Renal cortical epithelial cell (primary cell): ENCODE results near the gene APLP2. TPM values are rescaled to one million over a fixed set of nuclear protein-coding genes. Genes with fewer than 3 reads are reported as not detected.
A peak's percentile ranks its signal among the peaks of the same experiment; 100 is the strongest.
"Not testable (repeated sequence)": the region's sequence is repeated elsewhere in the genome, so short reads cannot be mapped to it uniquely, and the experiment has no call there.

ENCODE experiments used
- DNase-seq: peaks from one replicate; pipeline ENCODE4 v3.0.0-alpha.2; 2011; ENCODE audit warnings: low read depth
- total RNA-seq: library from RNA; depleted of rRNA; stranded (reverse); fragments of >200 nt; gene quantifications from 2 replicates; pipeline ENCODE4 v1.2.3, GENCODE V29; 2014

The APLP2 gene
- total RNA-seq, 1 donor from 2014 or later = 1,085 TPM

DNA sequence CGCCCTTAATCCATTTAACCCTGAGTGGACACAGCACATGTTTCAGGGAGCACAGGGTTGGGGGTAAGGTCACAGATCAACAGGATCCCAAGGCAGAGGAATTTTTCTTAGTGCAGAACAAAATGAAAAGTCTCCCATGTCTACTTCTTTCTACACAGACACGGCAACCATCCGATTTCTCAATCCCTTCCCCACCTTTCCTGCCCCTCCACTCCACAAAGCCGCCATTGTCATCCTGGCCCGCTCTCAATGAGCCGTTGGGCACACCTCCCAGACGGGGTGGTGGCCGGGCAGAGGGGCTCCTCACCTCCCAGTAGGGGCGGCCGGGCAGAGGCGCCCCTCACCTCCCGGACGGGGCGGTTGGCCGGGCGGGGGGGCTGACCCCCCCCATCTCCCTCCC, 20.8 kb downstream of the APLP2 start:
- DNase-seq = not testable (repeated sequence)

DNA sequence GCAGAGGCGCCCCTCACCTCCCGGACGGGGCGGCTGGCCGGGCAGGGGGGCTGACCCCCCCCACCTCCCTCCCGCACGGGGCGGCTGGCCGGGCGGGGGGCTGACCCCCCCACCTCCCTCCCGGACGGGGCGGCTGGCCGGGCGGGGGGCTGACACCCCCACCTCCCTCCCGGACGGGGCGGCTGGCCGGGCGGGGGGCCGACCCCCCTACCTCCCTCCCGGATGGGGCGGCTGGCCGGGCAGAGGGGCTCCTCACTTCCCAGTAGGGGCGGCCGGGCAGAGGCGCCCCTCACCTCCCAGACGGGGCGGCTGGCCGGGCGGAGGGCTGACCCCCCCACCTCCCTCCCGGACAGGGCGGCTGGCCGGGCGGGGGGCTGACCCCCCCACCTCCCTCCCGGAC, 21.5 kb downstream of the APLP2 start:
- not testable (repeated sequence) for DNase-seq

DNA sequence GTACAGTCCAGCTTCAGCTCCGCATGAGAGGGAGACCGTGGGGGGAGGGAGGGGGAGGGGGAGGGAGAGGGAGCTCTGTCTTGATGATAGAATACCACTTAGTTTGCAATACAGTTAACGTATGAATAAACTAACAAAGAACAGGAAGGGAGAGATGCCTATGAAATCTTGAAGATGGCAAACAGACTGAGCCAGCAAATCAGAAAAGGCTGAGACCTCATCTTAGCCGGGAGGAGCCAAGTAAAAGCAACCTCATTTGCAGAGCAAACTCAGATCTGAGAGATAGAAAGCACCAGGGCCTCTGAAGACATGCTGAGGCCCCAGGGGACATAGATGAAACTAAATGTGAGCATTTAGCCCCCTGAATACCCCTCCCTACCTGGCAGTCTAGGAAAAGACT, 23.0 kb downstream of the APLP2 start:
- no peak for DNase-seq

DNA sequence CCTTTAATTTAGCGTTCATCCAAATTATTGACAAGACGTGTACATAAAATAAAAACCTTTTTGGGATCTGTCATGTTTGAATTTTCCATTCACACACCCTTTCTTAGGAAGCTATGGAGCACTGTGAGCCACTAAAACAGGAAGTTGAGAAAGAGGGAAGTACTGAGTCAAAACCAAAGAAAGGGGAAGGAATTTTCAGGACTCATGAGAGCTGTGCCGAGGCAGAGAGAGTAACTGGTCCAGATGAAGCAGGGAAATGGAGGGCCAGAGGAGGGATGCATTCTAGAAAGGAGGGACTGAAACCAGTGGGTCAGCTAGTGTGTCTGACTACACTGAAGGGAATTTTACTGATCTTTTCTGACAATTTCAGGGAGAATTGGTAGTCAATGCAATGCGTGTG, 24.9 kb downstream of the APLP2 start:
- no peak for DNase-seq

DNA sequence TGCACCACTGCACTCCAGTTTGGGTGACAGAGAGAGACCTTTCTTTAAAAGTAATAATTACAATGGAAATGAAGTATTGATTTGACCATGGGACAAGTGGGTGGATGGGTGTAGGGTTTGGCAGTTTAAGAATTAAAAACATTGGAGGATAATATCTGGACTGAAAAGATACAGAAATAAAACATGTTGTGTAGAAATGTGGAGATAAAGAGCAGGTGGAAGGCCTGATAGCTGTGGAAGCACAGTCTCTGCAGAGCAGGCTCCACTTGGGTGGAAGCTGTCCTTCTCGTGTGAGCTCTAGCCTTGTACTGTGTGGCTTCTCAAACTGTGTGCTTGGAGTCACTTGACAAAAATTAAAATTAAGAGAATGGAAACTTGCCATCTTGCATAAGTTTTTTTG, 25.6 kb downstream of the APLP2 start:
- no peak for DNase-seq

DNA sequence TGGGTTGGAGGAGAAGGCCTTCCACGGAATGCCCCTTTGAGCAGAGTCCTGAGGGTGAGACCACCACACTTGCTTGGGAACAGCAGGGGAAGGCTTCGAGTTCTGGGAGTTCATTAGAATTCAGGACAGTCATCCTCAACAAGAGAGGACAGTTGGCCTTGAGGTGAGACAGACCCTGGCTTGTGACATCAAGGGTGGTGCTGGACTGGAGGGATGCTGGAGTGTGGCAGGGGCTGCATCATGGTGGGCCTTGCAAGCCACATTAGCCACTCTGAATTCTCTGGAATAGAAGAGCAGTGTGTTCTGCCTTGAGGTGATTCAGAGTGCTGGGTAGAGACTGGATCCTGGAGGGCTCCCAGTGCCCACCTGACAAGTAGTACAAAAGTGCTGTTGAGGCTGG, 26.3 kb downstream of the APLP2 start:
- no peak for DNase-seq

DNA sequence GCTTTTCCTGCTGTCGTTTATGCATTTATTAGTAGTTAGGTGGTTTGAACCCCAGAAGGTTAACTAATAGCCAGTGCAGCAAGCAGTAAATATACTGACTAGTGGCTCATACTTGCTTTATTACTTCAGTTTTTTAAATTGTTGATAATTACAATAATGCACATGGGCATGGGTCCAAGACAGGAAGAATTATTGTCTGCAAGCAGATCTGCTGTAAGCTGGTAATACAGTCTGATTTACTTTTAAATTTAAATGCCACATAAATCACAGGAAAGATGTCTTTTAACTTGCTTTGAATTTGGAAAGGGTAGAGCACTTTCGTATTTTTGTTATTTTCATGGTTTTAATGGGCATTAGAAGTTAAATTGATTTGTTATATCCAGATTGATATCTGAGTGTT, 27.1 kb downstream of the APLP2 start:
- no peak for DNase-seq

DNA sequence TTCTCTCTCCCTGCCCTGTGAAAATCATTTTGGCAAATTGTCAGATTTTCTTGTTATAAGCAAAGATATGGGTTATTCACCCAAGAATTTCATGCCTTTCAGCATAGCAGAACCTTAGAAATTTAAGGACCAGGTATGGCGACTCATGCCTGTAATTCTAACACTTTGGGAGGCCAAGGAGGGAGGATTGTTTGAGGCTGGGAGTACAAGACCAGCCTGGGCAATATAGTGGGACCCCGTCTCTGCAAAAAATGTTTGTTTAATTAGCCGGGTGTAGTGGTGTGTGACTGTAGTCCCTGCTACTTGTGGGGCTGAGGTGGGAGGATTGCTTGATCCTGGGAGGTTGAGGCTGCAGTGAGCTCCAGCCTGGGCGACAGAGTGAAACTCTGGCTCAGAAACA, 27.6 kb downstream of the APLP2 start:
- DNase-seq = no peak

DNA sequence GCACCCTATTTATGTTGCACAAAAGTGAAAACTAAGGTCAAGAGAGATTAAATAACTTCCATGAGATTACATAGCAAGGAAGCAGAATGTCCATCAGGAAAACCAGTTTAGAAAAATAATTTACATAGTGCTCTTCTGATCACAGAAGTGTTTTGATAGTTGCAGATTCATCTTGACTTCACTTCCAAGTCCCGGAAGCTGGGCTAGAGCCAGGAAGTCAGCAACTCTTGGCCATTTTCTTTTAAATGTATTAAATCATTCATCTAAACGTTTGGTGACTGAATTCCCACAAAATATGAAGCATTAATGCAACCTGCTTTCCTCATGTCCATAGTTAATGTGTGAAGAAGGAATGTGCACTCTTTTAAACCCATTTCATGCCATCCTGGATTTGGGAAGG, 29.7 kb downstream of the APLP2 start:
- DNase-seq = no peak

DNA sequence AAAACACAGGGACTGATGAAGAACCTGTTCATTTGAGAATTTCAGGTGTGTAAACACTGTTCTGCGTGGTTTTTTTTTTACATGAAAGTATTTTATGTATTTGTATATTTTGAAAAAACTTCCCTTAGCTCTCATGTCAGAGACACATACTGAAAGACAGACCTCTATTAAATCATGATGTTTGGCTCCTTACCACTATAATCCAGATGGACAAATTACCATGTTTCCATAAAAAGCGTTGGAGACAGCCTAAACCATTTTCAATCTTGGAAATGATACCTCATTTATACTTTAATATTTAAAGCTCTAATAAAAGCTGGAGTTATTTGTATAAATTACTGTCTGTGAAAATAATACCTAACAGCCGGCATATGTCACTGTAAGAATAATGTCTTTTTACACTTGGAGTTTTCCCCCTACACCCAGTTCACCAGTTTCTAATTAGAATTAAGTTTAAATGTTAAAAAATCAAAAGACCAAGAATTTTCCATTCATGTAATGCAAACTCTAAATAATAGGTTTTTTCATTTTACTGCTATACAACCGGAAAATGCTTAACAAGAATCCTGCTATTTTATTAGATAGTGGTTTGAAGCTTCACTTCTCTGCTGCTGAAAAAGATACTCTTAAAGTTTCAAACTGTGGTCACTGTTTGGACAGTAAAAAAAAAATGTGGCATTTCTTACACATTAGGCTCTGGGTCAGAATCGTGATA, 30.8 kb downstream of the APLP2 start:
- DNase-seq = no peak

DNA sequence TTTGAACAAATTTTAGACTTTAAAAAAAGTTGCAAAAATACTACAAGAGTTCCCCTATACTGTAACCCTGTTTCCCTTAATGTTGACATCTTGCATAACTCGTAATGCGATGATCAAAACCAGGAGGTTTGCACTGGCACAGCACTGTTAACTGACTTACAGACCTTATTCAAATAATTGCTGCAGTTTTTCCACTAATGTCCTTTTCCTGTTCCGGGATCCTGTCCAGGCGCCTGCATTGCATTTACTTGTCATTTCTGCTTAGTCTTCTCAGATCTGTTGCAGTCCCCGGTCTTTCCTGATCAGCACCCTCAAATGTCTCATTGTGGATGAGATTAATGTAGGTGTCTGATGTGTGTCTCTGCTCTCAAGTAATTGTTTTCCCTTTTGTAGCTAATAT, 32.0 kb downstream of the APLP2 start:
- no peak for DNase-seq

DNA sequence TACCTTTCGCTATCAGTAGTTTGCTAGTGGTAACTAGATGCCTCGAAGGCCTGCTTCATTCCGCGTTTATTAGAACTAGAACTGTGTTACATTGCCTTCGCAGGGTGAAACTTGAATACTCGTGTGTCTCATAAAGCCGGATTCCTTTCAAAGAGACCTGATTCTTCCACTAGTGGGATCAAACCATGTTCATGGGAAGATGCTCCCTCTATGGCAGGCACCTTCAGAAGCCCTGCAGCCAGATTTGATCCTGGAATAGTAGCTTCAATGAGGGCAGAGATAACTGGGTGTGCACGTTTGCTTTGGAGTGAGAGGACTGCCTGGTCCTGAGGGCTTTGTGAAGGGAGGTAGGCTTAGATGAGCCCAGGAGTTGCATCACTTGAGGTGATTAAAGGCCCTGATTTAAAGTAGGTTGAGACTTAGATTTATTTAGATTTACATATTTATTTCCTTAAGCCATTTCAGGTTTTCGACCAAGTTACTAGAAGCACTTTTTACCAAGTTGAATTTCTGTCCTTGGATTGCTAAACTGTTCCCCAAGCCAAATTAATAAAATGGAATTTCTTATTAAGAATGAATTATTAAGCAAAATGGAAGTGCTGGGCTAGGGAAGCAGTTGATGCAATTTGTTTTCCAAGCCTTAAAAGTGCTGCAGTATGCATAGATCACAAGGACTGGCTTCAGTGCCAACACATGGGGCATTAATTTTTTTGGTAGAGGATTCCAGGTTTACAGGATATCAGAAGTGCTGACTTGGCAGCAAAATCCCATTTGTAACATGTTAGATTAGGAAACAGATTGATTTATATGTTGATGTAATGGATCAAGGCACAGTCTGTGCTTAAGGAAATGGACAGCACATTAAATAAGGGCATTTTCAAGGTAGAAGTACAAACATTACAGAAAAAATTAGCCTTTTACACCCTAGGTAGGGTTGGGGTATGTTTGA, 32.9 kb downstream of the APLP2 start:
- DNase-seq = no peak

DNA sequence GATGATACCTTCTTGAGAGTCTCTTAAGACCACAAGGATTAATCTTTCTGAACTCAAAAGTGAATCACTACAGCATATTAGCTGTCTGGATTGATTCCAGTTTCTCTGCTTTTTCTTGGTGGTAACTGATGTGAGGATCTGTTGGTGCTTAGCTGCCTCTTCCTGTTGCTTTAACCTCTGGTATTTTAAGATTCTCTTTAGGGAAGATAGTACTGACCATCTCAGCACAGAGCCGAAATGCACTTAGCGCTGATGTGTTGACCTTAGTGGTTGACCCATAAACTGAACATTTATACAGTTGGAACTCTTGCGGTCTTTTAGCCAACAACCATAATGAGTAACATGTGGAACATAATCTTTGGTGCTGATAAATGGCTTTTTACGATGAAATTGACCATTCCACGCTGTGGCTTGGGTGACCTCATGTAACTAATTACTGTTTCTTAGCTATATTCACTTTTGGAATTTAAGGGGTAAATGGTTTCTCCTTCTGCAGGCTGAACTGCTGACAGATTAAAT, 33.7 kb downstream of the APLP2 start:
- peak; percentile 81 for DNase-seq

DNA sequence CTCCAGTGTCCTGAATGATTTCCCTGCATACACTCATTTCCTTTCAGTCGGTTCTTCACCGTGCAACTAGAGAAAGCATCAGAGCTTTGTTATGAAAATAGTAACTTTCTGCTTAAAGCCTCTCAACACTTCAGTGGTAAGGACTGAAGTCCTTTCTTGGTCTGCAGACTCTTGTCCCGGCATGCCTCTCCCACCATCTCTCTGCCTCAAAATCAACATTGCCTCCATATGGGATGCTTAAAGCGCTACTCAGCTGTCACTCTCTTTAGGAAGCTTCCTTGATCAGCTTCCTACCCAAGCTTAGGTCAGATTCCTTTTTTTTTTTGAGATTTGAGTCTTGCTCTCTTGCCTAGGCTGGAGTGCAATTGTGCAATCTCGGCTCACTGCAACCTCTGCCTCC, 36.7 kb downstream of the APLP2 start:
- no peak for DNase-seq

DNA sequence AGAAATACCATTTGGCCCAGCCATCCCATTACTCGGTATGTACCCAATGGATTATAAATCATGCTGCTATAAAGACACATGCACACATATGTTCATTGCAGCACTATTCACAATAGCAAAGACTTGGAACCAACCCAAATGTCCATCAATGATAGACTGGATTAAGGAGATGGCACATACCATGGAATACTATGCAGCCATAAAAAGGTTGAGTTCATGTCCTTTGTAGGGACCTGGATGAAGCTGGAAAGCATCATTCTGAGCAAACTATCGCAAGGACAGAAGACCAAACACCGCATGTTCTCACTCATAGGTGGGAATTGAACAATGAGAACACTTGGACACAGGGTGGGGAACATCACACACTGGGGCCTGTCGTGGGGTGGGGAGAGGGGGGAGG, 39.0 kb downstream of the APLP2 start:
- DNase-seq = not testable (repeated sequence)

DNA sequence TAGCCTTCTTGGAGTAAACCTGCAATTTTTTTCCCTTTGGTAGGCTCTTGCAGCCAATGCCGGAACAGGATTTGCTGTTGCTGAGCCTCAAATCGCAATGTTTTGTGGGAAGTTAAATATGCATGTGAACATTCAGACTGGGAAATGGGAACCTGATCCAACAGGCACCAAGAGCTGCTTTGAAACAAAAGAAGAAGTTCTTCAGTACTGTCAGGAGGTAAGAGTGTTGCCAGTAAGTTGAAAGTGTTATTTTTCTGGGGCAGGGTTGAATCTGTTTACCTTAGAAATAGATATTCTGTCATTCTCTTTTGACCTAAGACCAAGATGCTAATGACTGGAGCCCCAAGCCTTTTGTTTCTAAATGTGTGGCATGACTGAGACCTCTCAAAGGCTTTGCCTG, 39.7 kb downstream of the APLP2 start:
- DNase-seq = no peak

DNA sequence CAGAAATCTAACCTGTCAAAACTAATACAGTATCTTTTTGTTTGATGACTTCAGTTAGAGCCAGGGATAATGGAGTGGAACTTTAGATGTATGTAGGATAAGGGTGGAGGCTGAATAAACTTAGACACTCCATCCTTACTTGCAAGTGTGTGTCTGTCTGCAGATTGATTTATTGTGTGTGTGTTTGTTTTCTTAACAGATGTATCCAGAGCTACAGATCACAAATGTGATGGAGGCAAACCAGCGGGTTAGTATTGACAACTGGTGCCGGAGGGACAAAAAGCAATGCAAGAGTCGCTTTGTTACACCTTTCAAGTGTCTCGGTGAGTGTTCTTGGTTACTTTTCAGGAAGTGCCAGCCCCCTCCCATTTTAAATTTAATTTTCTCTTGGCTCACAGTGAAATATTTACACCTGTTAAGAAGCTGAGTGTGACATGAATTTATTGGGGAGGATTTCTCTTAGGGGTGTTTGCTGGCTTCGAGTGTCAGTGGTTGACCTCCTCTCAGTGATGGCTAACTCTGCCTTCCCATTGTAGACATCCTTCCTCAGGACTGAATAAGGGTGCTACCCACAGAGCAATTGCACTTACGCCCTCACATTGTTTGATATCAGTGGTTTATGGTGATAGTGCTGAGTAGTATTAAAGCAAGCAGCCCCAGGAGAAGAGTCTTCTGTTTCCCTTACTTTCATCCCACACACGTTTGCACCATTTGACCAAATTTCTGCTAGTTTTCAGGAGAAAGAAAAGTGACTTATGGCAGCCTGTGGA, 40.8 kb downstream of the APLP2 start:
- no peak for DNase-seq

DNA sequence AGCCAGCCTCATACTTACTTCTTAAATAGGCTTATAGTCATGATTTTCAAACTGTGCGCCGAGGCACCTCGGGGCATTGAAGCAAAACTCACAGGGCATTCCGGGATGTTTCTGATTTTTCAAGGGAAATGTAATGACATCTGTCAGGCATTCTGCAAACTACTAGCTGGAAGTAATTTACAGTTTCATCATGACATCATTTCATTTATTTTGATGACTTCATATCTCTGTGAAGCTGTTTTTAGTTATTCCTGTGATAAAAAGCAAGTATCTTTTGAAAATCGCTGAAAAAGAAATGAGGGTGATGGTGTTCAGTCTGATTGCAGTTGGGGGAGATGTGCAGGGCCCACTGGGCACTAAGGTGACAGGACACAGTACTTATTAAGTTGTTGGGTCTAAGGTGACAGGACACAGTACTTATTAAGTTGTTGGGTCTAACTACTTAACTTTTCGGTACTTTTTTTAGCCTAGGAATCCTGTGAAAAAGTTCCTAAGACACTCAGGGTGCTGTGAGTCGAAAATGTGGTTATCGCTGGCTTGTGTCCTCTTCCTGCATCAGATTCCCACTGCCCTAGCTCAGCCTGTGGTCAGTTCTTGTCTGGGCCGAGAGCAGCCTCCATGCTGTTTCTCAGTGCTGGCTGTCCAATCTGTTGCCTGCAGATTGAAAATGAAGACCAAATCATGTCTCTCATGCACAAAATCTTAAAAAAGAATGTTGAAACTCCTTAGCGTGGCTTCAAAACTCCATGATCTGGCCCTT, 42.6 kb downstream of the APLP2 start:
- DNase-seq = no peak

DNA sequence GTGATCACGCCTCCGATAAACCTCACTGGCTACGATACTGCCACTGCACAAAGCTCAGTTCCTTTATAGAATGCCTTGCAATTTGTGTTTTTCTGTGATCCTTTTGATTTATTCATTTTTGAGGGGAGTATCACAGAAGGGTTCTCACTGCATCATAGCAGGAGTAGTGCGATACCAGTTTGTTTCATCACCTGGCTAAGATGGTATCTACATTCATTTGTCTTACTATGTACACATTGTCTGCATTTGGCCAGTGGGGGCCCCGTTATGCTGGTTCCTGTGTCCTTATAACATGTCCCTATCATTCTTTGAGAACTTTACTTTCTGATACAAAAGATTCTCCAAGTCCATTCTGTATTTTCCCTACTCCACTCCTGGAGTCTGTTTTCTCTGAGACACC, 44.6 kb downstream of the APLP2 start:
- DNase-seq = no peak

DNA sequence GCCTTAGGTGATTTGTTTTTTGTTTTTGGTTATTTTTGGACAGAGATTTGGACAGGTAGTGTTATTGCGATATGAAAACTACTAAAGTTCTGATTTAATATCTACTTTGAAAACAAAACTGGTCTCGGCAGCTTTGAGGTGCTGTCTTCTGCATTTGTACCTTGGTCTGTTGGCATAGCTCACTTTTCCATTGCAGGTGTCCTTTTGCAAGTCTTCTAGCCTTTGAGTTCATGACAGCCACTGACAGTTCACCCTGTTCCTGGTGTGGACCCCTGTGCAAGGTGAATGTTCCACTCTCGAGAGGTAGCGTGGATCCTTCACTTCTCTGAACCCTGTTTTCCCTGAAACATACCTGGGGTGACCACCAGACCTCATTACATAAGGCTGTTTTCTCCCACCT, 45.0 kb downstream of the APLP2 start:
- no peak for DNase-seq

DNA sequence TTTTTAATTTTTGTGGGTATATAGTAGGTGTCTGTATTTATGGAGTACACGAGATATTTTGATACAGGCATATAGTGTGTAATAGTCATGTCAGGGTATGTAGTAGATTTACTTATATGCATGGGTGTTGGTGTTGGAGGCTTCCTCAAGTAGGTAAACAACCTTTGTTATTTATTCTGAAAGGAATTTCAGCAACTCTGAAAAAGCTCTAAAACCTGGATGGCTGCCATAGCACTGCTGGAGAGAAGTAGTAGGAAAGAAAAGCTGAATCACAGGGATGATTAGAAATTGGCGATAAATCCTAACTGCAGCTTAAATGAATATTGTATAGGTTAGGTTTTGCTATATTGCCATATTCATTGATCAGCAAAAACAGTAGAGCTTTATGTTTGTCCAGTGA, 45.5 kb downstream of the APLP2 start:
- DNase-seq = peak; percentile 64
